ENCODE measurements around the gene MAMSTR.

MAMSTR gene

DNA sequence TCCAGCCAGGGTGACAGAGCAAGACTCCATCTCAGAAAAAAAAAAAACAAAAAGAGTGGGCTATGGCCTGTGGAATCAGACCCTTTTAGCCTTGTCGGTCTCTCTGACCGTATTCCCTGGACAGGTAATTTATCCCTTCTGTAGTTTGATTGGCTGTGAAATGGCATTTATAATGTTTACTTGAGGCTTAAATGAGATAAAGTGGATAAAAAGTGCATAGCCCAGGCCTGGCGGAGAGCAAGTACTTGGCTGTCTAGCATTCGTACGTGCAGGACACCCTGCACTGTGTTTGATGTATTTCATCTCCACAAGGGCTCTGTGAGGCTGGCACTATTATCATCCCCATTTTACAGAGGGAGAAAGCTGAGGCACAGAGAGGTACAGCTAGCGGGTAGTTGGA, 53.7 kb downstream of the MAMSTR start:
- Histone ChIP-seq H3K4me3 (ENCODE audit: low read depth, low read length) (no peak overlapping the region), H3K36me3 (no peaks in the 10 kb centered on the region), H3K4me1 (no peaks in the 10 kb centered on the region), H3K9me3 (no peaks in the 10 kb centered on the region), H3K27me3 (no peaks in the 10 kb centered on the region)
- DNase-seq = no peak
- TF ChIP-seq, protein P1, sequence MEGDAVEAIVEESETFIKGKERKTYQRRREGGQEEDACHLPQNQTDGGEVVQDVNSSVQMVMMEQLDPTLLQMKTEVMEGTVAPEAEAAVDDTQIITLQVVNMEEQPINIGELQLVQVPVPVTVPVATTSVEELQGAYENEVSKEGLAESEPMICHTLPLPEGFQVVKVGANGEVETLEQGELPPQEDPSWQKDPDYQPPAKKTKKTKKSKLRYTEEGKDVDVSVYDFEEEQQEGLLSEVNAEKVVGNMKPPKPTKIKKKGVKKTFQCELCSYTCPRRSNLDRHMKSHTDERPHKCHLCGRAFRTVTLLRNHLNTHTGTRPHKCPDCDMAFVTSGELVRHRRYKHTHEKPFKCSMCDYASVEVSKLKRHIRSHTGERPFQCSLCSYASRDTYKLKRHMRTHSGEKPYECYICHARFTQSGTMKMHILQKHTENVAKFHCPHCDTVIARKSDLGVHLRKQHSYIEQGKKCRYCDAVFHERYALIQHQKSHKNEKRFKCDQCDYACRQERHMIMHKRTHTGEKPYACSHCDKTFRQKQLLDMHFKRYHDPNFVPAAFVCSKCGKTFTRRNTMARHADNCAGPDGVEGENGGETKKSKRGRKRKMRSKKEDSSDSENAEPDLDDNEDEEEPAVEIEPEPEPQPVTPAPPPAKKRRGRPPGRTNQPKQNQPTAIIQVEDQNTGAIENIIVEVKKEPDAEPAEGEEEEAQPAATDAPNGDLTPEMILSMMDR (IDR thresholded peaks at IDR 0.05; ENCODE audit: low read depth, low read length) = no peak

DNA sequence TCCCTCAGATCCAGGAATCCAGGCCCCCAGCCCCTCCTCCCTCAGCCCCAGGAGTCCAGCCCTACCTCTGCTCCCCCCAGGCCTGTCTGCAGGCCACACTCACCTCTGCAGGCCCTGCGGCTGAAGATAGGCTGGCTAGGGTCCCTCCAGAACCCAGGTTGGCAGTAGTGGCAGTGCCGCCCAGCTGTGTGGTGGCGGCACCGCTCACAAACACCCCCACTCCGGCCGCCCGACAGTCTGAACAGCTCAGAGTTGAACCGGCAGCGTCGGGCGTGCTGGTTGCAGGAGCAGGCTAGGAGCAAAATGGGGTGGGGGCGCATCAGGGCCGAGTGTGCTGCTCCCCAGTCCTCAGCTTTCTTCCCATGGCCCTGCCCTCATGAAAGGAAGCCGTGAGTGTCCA, 55.0 kb downstream of the MAMSTR start:
- Histone ChIP-seq H3K4me1 (no peaks in the 10 kb centered on the region), H3K36me3 (no peaks in the 10 kb centered on the region), H3K4me3 (ENCODE audit: low read depth, low read length) (no peak overlapping the region), H3K9me3 (no peaks in the 10 kb centered on the region), H3K27me3 (no peaks in the 10 kb centered on the region)
- DNase-seq = no peak
- TF ChIP-seq, protein P1 (IDR thresholded peaks at IDR 0.05; ENCODE audit: low read depth, low read length) = no peak

GRCh38 chr19:48663667-48664066, 55.9 kb downstream of the MAMSTR start:
- Histone ChIP-seq H3K4me3 (ENCODE audit: low read depth, low read length) (no peak overlapping the region), H3K9me3 (no peaks in the 10 kb centered on the region), H3K27me3 (no peaks in the 10 kb centered on the region), H3K4me1 (no peaks in the 10 kb centered on the region), H3K36me3 (no peaks in the 10 kb centered on the region)
- DNase-seq = no peak
- TF ChIP-seq, protein P1 (IDR thresholded peaks at IDR 0.05; ENCODE audit: low read depth, low read length) = no peak

Data from BE2C (cell line).